GM12874 (cell line): ENCODE data around the gene FAM236A.
"Not testable (repeated sequence)": the region's sequence is repeated elsewhere in the genome, so short reads cannot be mapped to it uniquely, and the experiment has no call there.

Experiments
- TF ChIP-seq, protein P1 (sequence below): IDR thresholded peaks from 2 replicates; pipeline ENCODE4 v1.5.1; 2011; ENCODE audit warnings: low read depth, mild to moderate bottlenecking, control low read depth, low read length, moderate library complexity; ENCODE audit not compliant: insufficient read depth

FAM236A gene

DNA sequence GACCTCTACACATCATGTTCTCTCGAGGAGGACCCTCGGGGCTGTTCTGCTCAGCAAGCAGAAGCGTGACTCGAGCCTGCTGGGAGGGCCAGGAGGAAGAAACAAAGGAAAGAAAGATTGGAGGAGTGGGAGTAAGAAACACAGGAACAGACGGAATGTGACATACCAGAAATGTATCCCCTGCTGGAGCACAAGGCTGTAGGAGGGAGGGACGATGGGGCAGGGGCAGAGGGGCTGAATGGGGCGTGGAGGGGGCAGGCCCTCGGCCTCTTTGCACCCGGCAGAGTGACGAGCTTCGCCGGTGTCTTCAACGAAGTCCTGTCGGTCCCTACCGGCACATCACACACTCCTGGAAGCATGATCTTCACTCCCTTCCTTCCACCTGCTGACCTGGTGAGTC, at the start of gene FAM236A:
TSS of gene FAM236A (plus strand) at position 301 of the 400 bp plus-strand sequence. CDS start at position 358, 57 bp downstream.
- TF ChIP-seq, protein P1, sequence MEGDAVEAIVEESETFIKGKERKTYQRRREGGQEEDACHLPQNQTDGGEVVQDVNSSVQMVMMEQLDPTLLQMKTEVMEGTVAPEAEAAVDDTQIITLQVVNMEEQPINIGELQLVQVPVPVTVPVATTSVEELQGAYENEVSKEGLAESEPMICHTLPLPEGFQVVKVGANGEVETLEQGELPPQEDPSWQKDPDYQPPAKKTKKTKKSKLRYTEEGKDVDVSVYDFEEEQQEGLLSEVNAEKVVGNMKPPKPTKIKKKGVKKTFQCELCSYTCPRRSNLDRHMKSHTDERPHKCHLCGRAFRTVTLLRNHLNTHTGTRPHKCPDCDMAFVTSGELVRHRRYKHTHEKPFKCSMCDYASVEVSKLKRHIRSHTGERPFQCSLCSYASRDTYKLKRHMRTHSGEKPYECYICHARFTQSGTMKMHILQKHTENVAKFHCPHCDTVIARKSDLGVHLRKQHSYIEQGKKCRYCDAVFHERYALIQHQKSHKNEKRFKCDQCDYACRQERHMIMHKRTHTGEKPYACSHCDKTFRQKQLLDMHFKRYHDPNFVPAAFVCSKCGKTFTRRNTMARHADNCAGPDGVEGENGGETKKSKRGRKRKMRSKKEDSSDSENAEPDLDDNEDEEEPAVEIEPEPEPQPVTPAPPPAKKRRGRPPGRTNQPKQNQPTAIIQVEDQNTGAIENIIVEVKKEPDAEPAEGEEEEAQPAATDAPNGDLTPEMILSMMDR = not testable (repeated sequence)

DNA sequence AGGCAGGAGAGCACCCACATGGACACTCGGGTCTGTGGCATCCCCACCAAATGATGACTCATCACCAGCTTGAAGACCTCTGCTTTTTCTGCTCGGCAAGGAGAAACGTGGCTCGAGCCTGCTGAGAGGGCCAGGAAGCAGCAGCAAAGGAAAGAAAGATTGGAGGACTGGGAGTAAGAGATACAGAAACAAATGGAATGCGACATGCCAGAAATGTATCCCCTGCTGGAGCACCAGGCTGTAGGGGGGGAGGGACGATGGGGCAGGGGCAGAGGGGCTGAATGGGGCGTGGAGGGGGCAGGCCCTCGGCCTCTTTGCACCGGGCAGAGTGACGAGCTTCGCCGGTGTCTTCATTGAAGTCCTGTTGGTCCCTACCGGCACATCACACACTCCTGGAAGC, 25.7 kb upstream of the FAM236A start, which contains the start of gene FAM236C:
TSS of gene FAM236C (plus strand) at position 301 of the 400 bp plus-strand sequence. CDS start 100 bp downstream, outside the sequence.
- TF ChIP-seq, protein P1 = not testable (repeated sequence)

DNA sequence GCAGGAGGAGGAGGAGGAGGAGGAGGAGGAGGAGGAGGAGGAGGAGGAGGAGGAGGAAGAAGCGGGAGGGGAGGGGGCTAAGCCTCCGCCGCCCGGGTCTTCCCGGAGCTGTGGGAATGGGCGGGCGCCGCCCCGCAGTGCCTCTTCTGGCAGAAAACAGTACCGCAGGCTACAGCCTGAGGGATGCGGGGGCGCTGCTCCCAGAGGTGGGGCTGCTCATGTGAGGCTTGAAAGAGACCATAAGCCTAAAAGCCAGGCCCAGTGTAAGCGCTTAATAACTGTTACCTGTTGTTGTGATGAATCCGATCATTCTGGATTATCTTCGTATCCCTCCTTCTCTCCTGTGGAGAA, 5.8 kb downstream of the FAM236A start, which contains the start of gene DMRTC1:
TSS of gene DMRTC1 (minus strand) at position 19 of the 351 bp plus-strand sequence. CDS start 68,143 bp downstream, outside the sequence.
- TF ChIP-seq, protein P1 = not testable (repeated sequence)
